HCT116 (cell line): ENCODE data around the gene SRGAP1. TPM values are rescaled to one million over a fixed set of nuclear protein-coding genes. Genes with fewer than 3 reads are reported as not detected.

Experiments
- ATAC-seq: fragments of 200-7000 bp; cut with Tn5 transposase; 2 replicates; pipeline ENCODE4 v1.9.1; 2020; ENCODE audit warnings: mild to moderate bottlenecking, moderate library complexity
- BruUV-seq: library from RNA; stranded (reverse); fragments of 400-500 nt; replicated peaks from 2 replicates; lab custom pipeline; 2021; lab: Mats Ljungman, UMichigan
- CTCF ChIA-PET: fragments of 300-600 bp; sonication (Branson Sonifier 250); formaldehyde crosslinking; loops from one replicate; lab custom pipeline; 2021; ENCODE audit warnings: antibody characterized with exemption; lab: Charles Lee
- POLR2A ChIA-PET: fragments of 300-600, 350-600 bp; sonication (Branson Sonifier 250); formaldehyde crosslinking; loops from one replicate; lab custom pipeline; 2021; ENCODE audit warnings: antibody characterized with exemption; lab: Charles Lee
- RAD21 ChIA-PET, 2 experiments: fragments of 300-600 bp; sonication (Branson Sonifier 250); formaldehyde crosslinking; loops; one replicate each; lab custom pipeline; 2023; ENCODE audit warnings: low total read pairs in 2 of 2; ENCODE audit not compliant: uncharacterized antibody in 2 of 2, unreplicated experiment in 2 of 2, low non-redundant PET in 1 of 2; lab: Charles Lee
- DNase-seq: peaks from one replicate; pipeline ENCODE4 v3.0.0-alpha.2; 2010; ENCODE audit warnings: low read depth, low spot score
- H2AFZ ChIP-seq: fragments of 200-600 bp; shearing (Covaris generic), sonication (generic); 2 replicates; pipeline ENCODE4 v1.6.1; 2017; ENCODE audit warnings: low read depth, mixed run types, mixed read lengths, antibody characterized with exemption, low read length; ENCODE audit not compliant: poor library complexity, severe bottlenecking
- H3K27ac ChIP-seq: 2 replicates; pipeline ENCODE4 v1.5.1; 2012; ENCODE audit warnings: low read depth, low read length
- H3K27me3 ChIP-seq: fragments of 200-600 bp; sonication (generic); 2 replicates; pipeline ENCODE4 v1.6.1; 2016; ENCODE audit warnings: mixed run types, low read length, mixed read lengths; ENCODE audit not compliant: insufficient read depth
- H3K36me3 ChIP-seq, 2 experiments: fragments of 200-500 bp in 1 of 2; fragments of 200-600 bp in 1 of 2; sonication (Bioruptor generic) in 1 of 2; sonication (generic) in 1 of 2; 2 replicates each; pipeline versions ENCODE4 v1.5.1 to v1.6.1; 2014 to 2016; ENCODE audit warnings: low read length in 2 of 2, inconsistent platforms in 1 of 2, mixed read lengths in 1 of 2, mixed run types in 1 of 2; ENCODE audit not compliant: insufficient read depth in 2 of 2, control insufficient read depth in 1 of 2
- H3K4me1 ChIP-seq, 2 experiments: fragments of 200-600 bp in 1 of 2; sonication (generic) in 1 of 2; 2 replicates each; pipeline versions ENCODE4 v1.5.1 to v1.6.1; 2012 to 2017; ENCODE audit warnings: low read length in 2 of 2, inconsistent platforms in 1 of 2, mild to moderate bottlenecking in 1 of 2, mixed read lengths in 1 of 2, mixed run types in 1 of 2, moderate library complexity in 1 of 2; ENCODE audit not compliant: insufficient read depth in 2 of 2, control insufficient read depth in 1 of 2
- H3K4me2 ChIP-seq: fragments of 200-600 bp; sonication (generic); 2 replicates; pipeline ENCODE4 v1.6.1; 2017; ENCODE audit warnings: mixed run types, low read length, mixed read lengths
- H3K4me3 ChIP-seq, 2 experiments: fragments of 200-600 bp in 1 of 2; sonication (generic) in 1 of 2; replicated peaks in 1 of 2; 2 replicates each; pipeline ENCODE4 v1.5.1; 2011 to 2016; ENCODE audit warnings: low read length in 2 of 2, control low read depth in 1 of 2, low read depth in 1 of 2, mild to moderate bottlenecking in 1 of 2, mixed read lengths in 1 of 2, mixed run types in 1 of 2
- H3K79me2 ChIP-seq: fragments of 200-600 bp; sonication (generic); 2 replicates; pipeline ENCODE4 v1.6.1; 2017; ENCODE audit warnings: mild to moderate bottlenecking, mixed run types, low read length, moderate library complexity, mixed read lengths; ENCODE audit not compliant: insufficient read depth
- H3K9ac ChIP-seq: fragments of 200-600 bp; sonication (generic); 2 replicates; pipeline ENCODE4 v1.6.1; 2016; ENCODE audit warnings: low read length, mixed read lengths
- H3K9me2 ChIP-seq: fragments of 200-600 bp; sonication (generic), shearing (Covaris generic); 2 replicates; pipeline ENCODE4 v1.6.1; 2017; ENCODE audit warnings: mixed run types, mild to moderate bottlenecking, moderate library complexity; ENCODE audit not compliant: insufficient read depth
- H3K9me3 ChIP-seq, 2 experiments: fragments of 200-500 bp in 1 of 2; fragments of 200-600 bp in 1 of 2; sonication (Bioruptor generic) in 1 of 2; sonication (generic) in 1 of 2; 2 replicates each; pipeline ENCODE4 v1.6.1; 2014 to 2017; ENCODE audit warnings: low read length in 2 of 2, mixed read lengths in 2 of 2, inconsistent platforms in 1 of 2, low read depth in 1 of 2, mild to moderate bottlenecking in 1 of 2, mixed run types in 1 of 2, moderate library complexity in 1 of 2; ENCODE audit not compliant: control insufficient read depth in 1 of 2, insufficient read depth in 1 of 2
- H4K20me1 ChIP-seq: fragments of 200-600 bp; sonication (generic), shearing (Covaris generic); 2 replicates; pipeline ENCODE4 v1.6.1; 2017; ENCODE audit warnings: mixed run types, mild to moderate bottlenecking, moderate library complexity; ENCODE audit not compliant: insufficient read depth
- CTCF ChIP-seq, 3 experiments: fragments of 200-600 bp in 1 of 3; sonication (generic) in 1 of 3; IDR thresholded peaks in 2 of 3; conservative IDR thresholded peaks in 1 of 3; 2 replicates each; pipeline ENCODE4 v1.5.1; 2012 to 2017; ENCODE audit warnings: low read depth in 2 of 3, low read length in 2 of 3, antibody characterized with exemption in 1 of 3, borderline replicate concordance in 1 of 3, control low read depth in 1 of 3, mild to moderate bottlenecking in 1 of 3, mixed read lengths in 1 of 3, mixed run types in 1 of 3, moderate library complexity in 1 of 3; ENCODE audit not compliant: insufficient read depth in 1 of 3
- TCF7L2 ChIP-seq: IDR thresholded peaks from 2 replicates; pipeline ENCODE4 v1.7.0; 2011; ENCODE audit warnings: borderline replicate concordance, inconsistent platforms; ENCODE audit not compliant: insufficient read depth, insufficient read length; ENCODE audit errors: extremely low read depth
- intact Hi-C: fragments of 100-400 bp; cut with micrococcal nuclease; formaldehyde crosslinking; loops from 2 replicates; pipeline ENCODE4 v1.10.0; 2022
- total RNA-seq: library from RNA; stranded (reverse); gene quantifications from one replicate; pipeline ENCODE4 v1.2.1, GENCODE V29; 2021; ENCODE audit not compliant: unreplicated experiment

The SRGAP1 gene
- total RNA-seq, 1 experiment from 2014 or later: 16.6 TPM

DNA sequence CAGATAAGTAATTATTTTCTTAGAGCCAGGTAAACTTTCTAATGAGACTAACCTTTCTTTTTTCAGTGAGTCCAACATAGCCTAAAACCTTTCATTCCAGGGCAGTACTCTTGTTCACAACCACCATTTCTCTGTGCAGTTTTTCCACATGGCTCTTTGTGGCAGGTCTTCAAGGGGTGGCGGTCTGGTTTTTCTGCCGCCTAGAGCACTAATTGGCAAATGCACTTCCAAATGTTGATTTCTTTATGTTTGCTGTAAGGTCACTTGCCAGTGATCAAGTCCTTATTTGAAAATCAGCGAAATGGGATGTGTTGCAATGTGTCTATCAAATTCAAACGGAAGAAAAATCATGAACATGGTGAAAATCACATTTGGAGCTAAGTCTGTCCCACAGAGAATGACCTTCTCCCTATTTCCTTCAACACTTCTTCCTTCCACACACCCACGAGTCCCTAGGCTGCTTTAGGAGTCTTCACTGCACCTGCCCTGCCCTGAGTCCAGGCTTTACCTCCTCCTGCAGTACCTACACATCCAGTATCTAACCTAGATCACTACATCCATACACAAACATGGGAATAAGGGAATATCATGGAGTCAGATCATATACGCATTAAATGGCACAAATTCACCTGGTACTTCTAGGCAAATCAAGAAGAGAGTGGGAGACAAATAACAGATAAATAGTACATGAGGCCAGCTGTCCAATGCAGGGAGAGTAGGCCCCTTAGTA is 1.9 kb downstream of the SRGAP1 start (continued):
- TF ChIP-seq TCF7L2: no peak
- TF ChIP-seq, all 23 proteins: peak for 0

DNA sequence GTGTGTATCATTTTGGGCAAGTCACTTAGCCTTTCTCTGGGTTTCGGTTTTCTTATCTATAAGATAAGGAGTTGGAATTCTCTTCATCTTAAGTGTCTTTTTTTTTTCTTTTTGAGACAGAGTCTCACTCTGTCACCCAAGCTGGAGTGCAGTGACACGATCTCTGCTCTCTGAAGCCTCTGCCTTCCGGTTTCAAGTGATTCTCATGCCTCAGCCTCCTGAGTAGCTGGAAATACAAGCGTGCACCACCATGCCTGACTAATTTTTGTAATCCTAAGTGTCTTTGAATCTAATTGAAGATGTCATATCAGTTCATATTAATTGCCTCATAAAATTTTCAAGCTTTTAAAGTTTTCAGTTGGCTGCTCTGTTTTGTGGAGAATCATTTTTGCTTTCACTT is 4.0 kb downstream of the SRGAP1 start:
- H3K4me2 ChIP-seq: no peak overlapping the region
- H3K79me2 ChIP-seq: peaks cover 91% of the 10 kb centered on the region
- no TSS peak for BruUV-seq
- no peak overlapping the region for H3K4me3 ChIP-seq
- ATAC-seq: no peak
- peaks cover 5 to 22% of the 10 kb centered on the region in 2 experiments; a peak in 3 of 4 replicates for H3K4me1 ChIP-seq
- no peaks in the 10 kb centered on the region for H3K9me2 ChIP-seq
- POLR2A ChIA-PET: no interaction called here
- no peak overlapping the region for H3K27ac ChIP-seq
- H3K9me3 ChIP-seq: no peaks in the 10 kb centered on the region
- H2AFZ ChIP-seq: no peak overlapping the region
- RAD21 ChIA-PET: no interaction called here
- no peak for TF ChIP-seq CTCF (IDR thresholded peaks at IDR 0.05 in 2 of 3, conservative IDR thresholded peaks at IDR 0.05 in 1 of 3; ENCODE audit: borderline replicate concordance in 1 of 3, insufficient read depth in 1 of 3, low read depth in 2 of 3, low read length in 2 of 3)
- no peaks in the 10 kb centered on the region for H3K36me3 ChIP-seq
- H3K27me3 ChIP-seq: no peaks in the 10 kb centered on the region
- no peaks in the 10 kb centered on the region for H4K20me1 ChIP-seq
- H3K9ac ChIP-seq: no peak overlapping the region
- no peak for DNase-seq
- intact Hi-C loops: loop anchor here (10.0 kb wide), 1 partner anchor 126 kb away; no protein-coding TSS in a partner anchor
- CTCF ChIA-PET: no interaction called here
